H1 (cell line): Measurements from ENCODE around the gene OR2Z1. TPM values are rescaled to one million over a fixed set of nuclear protein-coding genes. Genes with fewer than 3 reads are reported as not detected.
"Not testable (repeated sequence)": the region's sequence is repeated elsewhere in the genome, so short reads cannot be mapped to it uniquely, and the experiment has no call there.

Experiments used
- CTCF ChIA-PET: fragments of 300-600 bp; sonication (Branson Sonifier 250); formaldehyde crosslinking; loops from one replicate; lab custom pipeline; 2021; ENCODE audit not compliant: partially characterized antibody; lab: Charles Lee
- POLR2A ChIA-PET: fragments of 300-600 bp; sonication (Branson Sonifier 250); formaldehyde crosslinking; loops from one replicate; lab custom pipeline; 2021; ENCODE audit warnings: inconsistent platforms; ENCODE audit not compliant: partially characterized antibody; lab: Charles Lee
- DNase-seq, 2 experiments: peaks; one replicate each; pipeline versions ENCODE4 v3.0.0 to v3.0.0-alpha.2; 2010 to 2022; ENCODE audit warnings: low spot score in 2 of 2, low read depth in 1 of 2, mixed read lengths in 1 of 2
- FAIRE-seq: peaks from 2 replicates; lab custom pipeline; 2011; peaks lifted over from hg19 to GRCh38; lab: Jason Lieb, UNC
- H2AFZ ChIP-seq: 2 replicates; pipeline ENCODE4 v1.8.1; 2012; ENCODE audit warnings: low read length, inconsistent platforms
- H2AK5ac ChIP-seq: 2 replicates; pipeline ENCODE4 v1.6.1; 2013; ENCODE audit warnings: low read depth, low read length
- H2BK120ac ChIP-seq: replicated peaks from 2 replicates; pipeline ENCODE3; 2013; ENCODE audit warnings: low read depth, low read length, inconsistent platforms
- H2BK12ac ChIP-seq: 2 replicates; pipeline ENCODE4 v1.6.1; 2013; ENCODE audit warnings: low read depth, low read length
- H2BK15ac ChIP-seq: 2 replicates; pipeline ENCODE4 v1.6.1; 2013; ENCODE audit warnings: low read length
- H2BK20ac ChIP-seq: 2 replicates; pipeline ENCODE4 v1.6.1; 2013; ENCODE audit warnings: low read length
- H2BK5ac ChIP-seq: 2 replicates; pipeline ENCODE4 v1.6.1; 2013; ENCODE audit warnings: low read depth, low read length
- H3K14ac ChIP-seq: 2 replicates; pipeline ENCODE4 v1.6.1; 2013; ENCODE audit warnings: inconsistent platforms; ENCODE audit not compliant: insufficient read length
- H3K18ac ChIP-seq: 2 replicates; pipeline ENCODE4 v1.6.1; 2013; ENCODE audit warnings: low read length; ENCODE audit errors: extremely low read depth
- H3K23ac ChIP-seq: 2 replicates; pipeline ENCODE4 v1.6.1; 2013; ENCODE audit warnings: inconsistent platforms; ENCODE audit not compliant: insufficient read length
- H3K23me2 ChIP-seq: 2 replicates; pipeline ENCODE4 v1.6.1; 2013; ENCODE audit warnings: low read depth, low read length
- H3K27ac ChIP-seq: 2 replicates; pipeline ENCODE4 v1.6.1; 2011; ENCODE audit warnings: low read depth, low read length, inconsistent platforms
- H3K27me3 ChIP-seq, 4 experiments: replicated peaks in 1 of 4; 1 replicate in 1 of 4; 2 replicates in 3 of 4; pipeline versions ENCODE4 v1.6.1 to v1.8.1; 2011 to 2013; ENCODE audit warnings: low read length in 3 of 4, mild to moderate bottlenecking in 3 of 4, inconsistent platforms in 2 of 4, mixed read lengths in 2 of 4, moderate library complexity in 1 of 4; ENCODE audit not compliant: control insufficient read depth in 3 of 4, insufficient read depth in 3 of 4; ENCODE audit errors: extremely low read depth in 1 of 4
- H3K36me3 ChIP-seq, 4 experiments: 2 replicates each; pipeline versions ENCODE4 v1.6.1 to v1.8.1; 2011 to 2013; ENCODE audit warnings: mild to moderate bottlenecking in 4 of 4, low read length in 3 of 4, moderate library complexity in 2 of 4, control low read depth in 1 of 4, inconsistent platforms in 1 of 4; ENCODE audit not compliant: insufficient read depth in 4 of 4, control insufficient read depth in 2 of 4
- H3K4ac ChIP-seq: replicated peaks from 2 replicates; pipeline ENCODE3; 2013; ENCODE audit warnings: low read length, low read depth, mixed read lengths, inconsistent platforms; ENCODE audit not compliant: insufficient read length
- H3K4me1 ChIP-seq, 4 experiments: replicated peaks in 1 of 4; 1 replicate in 1 of 4; 2 replicates in 3 of 4; pipeline versions ENCODE4 v1.6.1 to v1.8.1; 2011 to 2013; ENCODE audit warnings: low read length in 3 of 4, inconsistent platforms in 2 of 4, mixed read lengths in 1 of 4; ENCODE audit not compliant: insufficient read depth in 4 of 4, control insufficient read depth in 3 of 4
- H3K4me2 ChIP-seq, 2 experiments: 2 replicates each; pipeline versions ENCODE4 v1.6.1 to v1.8.1; 2011 to 2013; ENCODE audit warnings: low read depth in 2 of 2, low read length in 2 of 2, control low read depth in 1 of 2, inconsistent platforms in 1 of 2, mild to moderate bottlenecking in 1 of 2; ENCODE audit not compliant: insufficient read depth in 1 of 2
- H3K4me3 ChIP-seq, 4 experiments: fragments of 200-600, 300-600 bp in 1 of 4; sonication (generic), shearing (Covaris generic), sonication (Bioruptor Twin) in 1 of 4; 2 replicates each; pipeline versions ENCODE4 v1.5.1 to v1.8.1; 2011 to 2016; ENCODE audit warnings: low read length in 4 of 4, low read depth in 3 of 4, control low read depth in 2 of 4, inconsistent platforms in 2 of 4, mild to moderate bottlenecking in 2 of 4, mixed read lengths in 1 of 4, moderate library complexity in 1 of 4; ENCODE audit not compliant: insufficient read depth in 2 of 4; ENCODE audit errors: extremely low read depth in 1 of 4
- H3K56ac ChIP-seq: replicated peaks from 2 replicates; pipeline ENCODE3; 2013; ENCODE audit warnings: low read depth, mild to moderate bottlenecking, mixed read lengths, low read length, inconsistent platforms; ENCODE audit not compliant: insufficient read length
- H3K79me1 ChIP-seq: 2 replicates; pipeline ENCODE4 v1.6.1; 2013; ENCODE audit warnings: low read depth, low read length, control low read depth
- H3K79me2 ChIP-seq, 2 experiments: 2 replicates each; pipeline versions ENCODE4 v1.6.1 to v1.8.1; 2012 to 2013; ENCODE audit warnings: low read length in 2 of 2, mild to moderate bottlenecking in 2 of 2, inconsistent platforms in 1 of 2; ENCODE audit not compliant: insufficient read depth in 2 of 2, control insufficient read depth in 1 of 2
- H3K9ac ChIP-seq, 4 experiments: replicated peaks in 1 of 4; 1 replicate in 1 of 4; 2 replicates in 3 of 4; pipeline versions ENCODE4 v1.6.1 to v1.8.1; 2011 to 2013; ENCODE audit warnings: low read depth in 3 of 4, low read length in 3 of 4, control low read depth in 2 of 4, mild to moderate bottlenecking in 2 of 4, moderate library complexity in 2 of 4, inconsistent platforms in 1 of 4; ENCODE audit errors: extremely low read depth in 1 of 4
- H3K9me3 ChIP-seq, 2 experiments: 2 replicates each; pipeline versions ENCODE4 v1.6.1 to v1.8.1; 2012 to 2013; ENCODE audit warnings: mild to moderate bottlenecking in 2 of 2, moderate library complexity in 2 of 2, control low read depth in 1 of 2, inconsistent platforms in 1 of 2, low read depth in 1 of 2, low read length in 1 of 2, mixed read lengths in 1 of 2; ENCODE audit not compliant: insufficient read depth in 2 of 2
- H4K20me1 ChIP-seq, 2 experiments: replicated peaks in 1 of 2; 2 replicates each; pipeline versions ENCODE3 to v1.8.1; 2011 to 2013; ENCODE audit warnings: inconsistent platforms in 2 of 2, low read length in 2 of 2, mild to moderate bottlenecking in 1 of 2; ENCODE audit not compliant: insufficient read depth in 2 of 2, control insufficient read depth in 1 of 2
- H4K5ac ChIP-seq: 2 replicates; pipeline ENCODE4 v1.6.1; 2013; ENCODE audit warnings: low read length, low read depth, mixed read lengths, inconsistent platforms; ENCODE audit not compliant: insufficient read length
- H4K8ac ChIP-seq: 2 replicates; pipeline ENCODE4 v1.8.0; 2013; ENCODE audit warnings: mild to moderate bottlenecking, moderate library complexity, low read length, inconsistent platforms; ENCODE audit not compliant: insufficient read depth; ENCODE audit errors: extremely low read depth
- H4K91ac ChIP-seq: replicated peaks from 2 replicates; pipeline ENCODE3; 2013; ENCODE audit warnings: low read length, mixed read lengths, inconsistent platforms; ENCODE audit not compliant: insufficient read length
- WGBS, 2 experiments: shearing (Covaris generic) in 1 of 2; methylation state at CpG; one replicate each; pipeline versions ENCODE4 v1.1.6 to v1.1.7; 2013 to 2015; ENCODE audit warnings: low lambda C conversion rate in 2 of 2, mixed read lengths in 2 of 2, inconsistent platforms in 1 of 2, low coverage in 1 of 2, missing lambda C conversion rate in 1 of 2; ENCODE audit not compliant: insufficient replicate concordance in 2 of 2, insufficient coverage in 1 of 2, insufficient read length in 1 of 2; ENCODE audit errors: extremely low coverage in 1 of 2, missing lambda C conversion rate in 1 of 2; 5-methylcytosine and 5-hydroxymethylcytosine counted together
- polyA plus RNA-seq, 7 experiments: library from polyadenylated mRNA; depleted of rRNA in 3 of 7; stranded (reverse) in 5 of 7; unstranded in 2 of 7; fragments of >200 nt in 5 of 7; fragments of 200-250 nt in 2 of 7; gene quantifications; 1 replicate in 5 of 7; 2 replicates in 1 of 7; 4 replicates in 1 of 7; pipeline versions ENCODE4 v1.2.1 to v1.2.3, GENCODE V29; 2011 to 2013; ENCODE audit warnings: missing spikeins in 2 of 7, mixed read lengths in 2 of 7
- total RNA-seq: library from RNA; stranded (reverse); fragmentation: NEBNext Ultra II Directional; extraction: Animal tissue kit (Norgen Biotek cat#: 25700); gene quantifications from 2 replicates; pipeline ENCODE4 v1.2.1, GENCODE V29; 2021

The OR2Z1 gene
- total and polyA plus RNA-seq, 2 of the 8 experiments (the other 6 are each of a cell fraction or from before 2014, with no cell fraction given): not detected

DNA sequence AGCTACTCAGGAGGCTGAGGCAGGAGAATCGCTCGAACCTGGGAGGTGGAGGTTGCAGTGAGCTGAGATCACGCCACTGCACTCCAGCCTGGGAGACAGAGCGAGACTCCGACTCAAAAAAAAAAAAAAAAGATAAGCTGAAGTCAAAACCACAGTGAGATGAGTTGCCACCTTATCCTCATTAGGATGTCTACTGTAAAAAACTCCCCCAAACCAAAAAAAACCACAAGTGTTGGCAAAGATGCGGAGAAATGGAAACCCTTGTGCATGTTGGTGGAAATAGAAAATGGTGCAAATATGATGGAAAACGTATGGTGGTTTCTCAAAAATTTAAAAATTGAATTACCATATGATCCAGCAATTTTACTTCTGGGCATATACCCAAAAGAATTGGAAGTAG is 11.1 kb upstream of the OR2Z1 start:
- FAIRE-seq, H2BK12ac ChIP-seq, H3K36me3 ChIP-seq, H2AK5ac ChIP-seq, H2BK5ac ChIP-seq, H3K79me1 ChIP-seq, H3K14ac ChIP-seq, H4K91ac ChIP-seq, H3K27ac ChIP-seq, H3K23me2 ChIP-seq, H4K8ac ChIP-seq, H3K79me2 ChIP-seq, H2BK15ac ChIP-seq, H3K18ac ChIP-seq, H3K4me2 ChIP-seq, H3K9ac ChIP-seq, H4K5ac ChIP-seq, H3K23ac ChIP-seq, H2BK120ac ChIP-seq, DNase-seq, H2BK20ac ChIP-seq, H4K20me1 ChIP-seq, H3K4me1 ChIP-seq, H3K4ac ChIP-seq, H3K27me3 ChIP-seq, H2AFZ ChIP-seq, H3K56ac ChIP-seq, H3K4me3 ChIP-seq, POLR2A ChIA-PET: not testable (repeated sequence)
- CTCF ChIA-PET: interaction anchor here (1.4 kb wide), 1 partner anchor 17 kb away, joined by 3 read pairs; no protein-coding TSS in a partner anchor
- H3K9me3 ChIP-seq: peaks cover 27% of the 10 kb centered on the region in 2 experiments; a peak in 3 of 4 replicates
- 77% methylated on average over 5 of the region's 7 CpGs; no CpG with 5 or more reads in 1 of the 2 experiments for WGBS, 2 experiments
